Measurements from ENCODE around the gene CADM2. TPM values are rescaled to one million over a fixed set of nuclear protein-coding genes. Genes with fewer than 3 reads are reported as not detected.

Gene CADM2
- total RNA-seq, 1 experiment from 2014 or later = not detected

DNA sequence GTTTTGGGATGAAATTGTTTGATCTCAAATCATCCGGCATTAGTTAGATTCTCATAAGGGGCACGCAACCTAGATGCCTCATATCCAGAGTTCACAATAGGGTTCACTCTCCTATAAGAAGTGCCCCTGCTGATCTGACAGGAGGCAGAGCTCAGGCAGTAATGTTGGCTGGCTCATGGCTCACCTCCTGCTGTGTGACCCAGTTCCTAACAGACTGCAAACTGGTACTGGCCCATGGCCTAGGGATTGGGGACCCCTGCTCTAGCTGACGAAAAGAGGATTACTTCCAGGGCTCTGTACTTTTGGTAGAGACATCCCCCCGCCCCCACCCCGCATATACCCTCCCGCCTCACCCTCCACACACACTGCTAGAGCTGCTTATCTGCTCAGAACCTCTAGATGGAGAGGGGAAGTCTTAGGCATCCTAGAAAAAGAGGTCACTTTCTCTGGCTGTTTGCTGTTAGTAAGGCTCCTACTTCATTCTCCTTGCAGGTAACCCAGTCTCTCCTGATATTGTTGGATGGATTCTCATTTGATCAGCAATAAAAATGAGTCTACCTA lies 923.1 kb downstream of the CADM2 start:
- Histone ChIP-seq H3K4me1 (no peaks in the 10 kb centered on the region), H3K4me3 (ENCODE audit: low read depth, low read length) (no peak overlapping the region), H3K9me3 (no peaks in the 10 kb centered on the region; the same call in 1 of the 2 replicates), H3K36me3 (ENCODE audit: control insufficient read depth, insufficient read depth, low read length) (no peaks in the 10 kb centered on the region), H3K27me3 (replicated peaks; ENCODE audit: control insufficient read depth, insufficient read depth, low read length) (no peaks in the 10 kb centered on the region)
- H3K4me1 Mint-ChIP-seq (ENCODE audit: low read depth, unreplicated experiment) = no peaks in the 10 kb centered on the region
- H3K9me3 Mint-ChIP-seq (ENCODE audit: unreplicated experiment) = no peaks in the 10 kb centered on the region
- intact Hi-C loops (cut with micrococcal nuclease; ENCODE audit: unreplicated experiment) = no loop called here
- BruUV-seq (replicated peaks) = no TSS peak
- POLR2A ChIA-PET = no interaction called here
- H3K36me3 Mint-ChIP-seq (ENCODE audit: insufficient read depth, unreplicated experiment) = no peaks in the 10 kb centered on the region
- CTCF ChIA-PET = no interaction called here
- no peak overlapping the region for H3K27ac Mint-ChIP-seq (ENCODE audit: unreplicated experiment)
- no peak for DNase-seq
- no peaks in the 10 kb centered on the region for H3K27me3 Mint-ChIP-seq (ENCODE audit: insufficient read depth, unreplicated experiment)
- H3K4me3 Mint-ChIP-seq (ENCODE audit: unreplicated experiment) = no peak overlapping the region
- TF ChIP-seq CTCF (IDR thresholded peaks at IDR 0.05; ENCODE audit: insufficient read depth in 1 of 2, low read depth in 1 of 2, low read length in 1 of 2, severe bottlenecking in 1 of 2, unreplicated experiment in 1 of 2) = no peak

GRCh38 chr3:85890043-85890555 lies 931.3 kb downstream of the CADM2 start:
- Histone ChIP-seq H3K27me3 (replicated peaks; ENCODE audit: control insufficient read depth, insufficient read depth, low read length) (no peaks in the 10 kb centered on the region), H3K9me3 (no peaks in the 10 kb centered on the region), H3K4me1 (no peaks in the 10 kb centered on the region), H3K36me3 (ENCODE audit: control insufficient read depth, insufficient read depth, low read length) (no peaks in the 10 kb centered on the region), H3K4me3 (ENCODE audit: low read depth, low read length) (no peak overlapping the region)
- intact Hi-C loops (cut with micrococcal nuclease; ENCODE audit: unreplicated experiment) = no loop called here
- no peak for DNase-seq
- H3K4me3 Mint-ChIP-seq (ENCODE audit: unreplicated experiment) = no peak overlapping the region
- no peaks in the 10 kb centered on the region for H3K27me3 Mint-ChIP-seq (ENCODE audit: insufficient read depth, unreplicated experiment)
- TF ChIP-seq CTCF (IDR thresholded peaks at IDR 0.05; ENCODE audit: insufficient read depth in 1 of 2, low read depth in 1 of 2, low read length in 1 of 2, severe bottlenecking in 1 of 2, unreplicated experiment in 1 of 2) = no peak
- no peak overlapping the region for H3K27ac Mint-ChIP-seq (ENCODE audit: unreplicated experiment)
- BruUV-seq (replicated peaks) = no TSS peak
- no peaks in the 10 kb centered on the region for H3K36me3 Mint-ChIP-seq (ENCODE audit: insufficient read depth, unreplicated experiment)
- H3K4me1 Mint-ChIP-seq (ENCODE audit: low read depth, unreplicated experiment) = no peaks in the 10 kb centered on the region
- ChIA-PET CTCF (no interaction called here), POLR2A (no interaction called here)
- no peaks in the 10 kb centered on the region for H3K9me3 Mint-ChIP-seq (ENCODE audit: unreplicated experiment)

DNA sequence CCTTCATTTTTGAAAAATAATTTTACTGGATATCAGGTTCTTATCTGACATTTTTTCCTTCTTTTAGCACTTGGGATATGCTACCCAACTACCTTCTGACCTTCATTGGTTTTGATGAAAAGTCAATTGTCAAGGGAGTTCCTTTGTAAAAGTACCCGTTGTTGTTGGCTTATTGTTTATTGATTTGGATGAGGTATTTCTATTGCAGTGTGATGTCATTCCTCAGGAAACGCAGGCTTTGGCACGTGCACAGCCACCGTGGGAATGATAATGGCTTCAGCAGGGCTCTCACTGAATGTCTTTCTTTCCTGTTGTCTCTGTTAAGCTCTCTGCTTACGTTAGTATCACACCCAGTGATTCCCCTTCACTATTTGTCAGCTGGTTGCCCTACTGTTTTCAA lies 944.6 kb downstream of the CADM2 start:
- POLR2A ChIA-PET = no interaction called here
- no peak overlapping the region for H3K27ac Mint-ChIP-seq (ENCODE audit: unreplicated experiment)
- Histone ChIP-seq H3K9me3 (no peaks in the 10 kb centered on the region), H3K4me1 (no peaks in the 10 kb centered on the region), H3K4me3 (ENCODE audit: low read depth, low read length) (no peak overlapping the region), H3K27me3 (replicated peaks; ENCODE audit: control insufficient read depth, insufficient read depth, low read length) (no peaks in the 10 kb centered on the region), H3K36me3 (ENCODE audit: control insufficient read depth, insufficient read depth, low read length) (no peaks in the 10 kb centered on the region)
- no peak for TF ChIP-seq CTCF (IDR thresholded peaks at IDR 0.05; ENCODE audit: insufficient read depth in 1 of 2, low read depth in 1 of 2, low read length in 1 of 2, severe bottlenecking in 1 of 2, unreplicated experiment in 1 of 2)
- BruUV-seq (replicated peaks) = no TSS peak
- H3K4me1 Mint-ChIP-seq (ENCODE audit: low read depth, unreplicated experiment) = no peaks in the 10 kb centered on the region
- no peaks in the 10 kb centered on the region for H3K36me3 Mint-ChIP-seq (ENCODE audit: insufficient read depth, unreplicated experiment)
- no peaks in the 10 kb centered on the region for H3K9me3 Mint-ChIP-seq (ENCODE audit: unreplicated experiment)
- no peak for DNase-seq
- intact Hi-C loops (cut with micrococcal nuclease; ENCODE audit: unreplicated experiment) = no loop called here
- H3K4me3 Mint-ChIP-seq (ENCODE audit: unreplicated experiment) = no peak overlapping the region
- no peaks in the 10 kb centered on the region for H3K27me3 Mint-ChIP-seq (ENCODE audit: insufficient read depth, unreplicated experiment)
- CTCF ChIA-PET = no interaction called here

Data from Caco-2 (cell line).